Hepatocyte (in vitro differentiated cells): ENCODE measurements around the gene SYNJ1. TPM values are rescaled to one million over a fixed set of nuclear protein-coding genes. Genes with fewer than 3 reads are reported as not detected.

Experiments
- DNase-seq: peaks from one replicate; pipeline ENCODE4 v3.0.0-alpha.2; 2016; ENCODE audit warnings: low spot score
- H2AFZ ChIP-seq: fragments of 200-600 bp; sonication (generic); 2 replicates; pipeline ENCODE4 v1.6.0; 2016; ENCODE audit warnings: antibody characterized with exemption, mild to moderate bottlenecking
- H3K27ac ChIP-seq: fragments of 200-600 bp; sonication (generic); 2 replicates; pipeline ENCODE4 v1.5.1; 2016; ENCODE audit warnings: mild to moderate bottlenecking
- H3K27me3 ChIP-seq: fragments of 200-600 bp; sonication (generic); 2 replicates; pipeline ENCODE4 v1.6.1; 2016
- H3K36me3 ChIP-seq: fragments of 200-600 bp; sonication (generic); replicated peaks from 2 replicates; pipeline ENCODE4 v1.5.1; 2016; ENCODE audit warnings: low read depth; ENCODE audit not compliant: insufficient read depth
- H3K4me1 ChIP-seq: fragments of 200-600 bp; sonication (generic); 2 replicates; pipeline ENCODE4 v1.5.1; 2016; ENCODE audit warnings: mild to moderate bottlenecking, moderate library complexity; ENCODE audit not compliant: insufficient read depth
- H3K4me2 ChIP-seq: fragments of 200-600 bp; sonication (generic); 2 replicates; pipeline ENCODE4 v1.6.0; 2016
- H3K4me3 ChIP-seq: fragments of 200-600 bp; sonication (generic); 2 replicates; pipeline ENCODE4 v1.5.1; 2016; ENCODE audit warnings: mild to moderate bottlenecking
- H3K79me2 ChIP-seq: fragments of 200-600 bp; sonication (generic); 2 replicates; pipeline ENCODE4 v1.6.0; 2017; ENCODE audit warnings: mild to moderate bottlenecking
- H3K9me2 ChIP-seq: fragments of 200-600 bp; sonication (generic); replicated peaks from 2 replicates; pipeline ENCODE4 v1.6.0; 2017; ENCODE audit warnings: mild to moderate bottlenecking; ENCODE audit not compliant: insufficient read depth
- H3K9me3 ChIP-seq: fragments of 200-600 bp; sonication (generic); 2 replicates; pipeline ENCODE4 v1.5.1; 2016; ENCODE audit warnings: low read depth, mild to moderate bottlenecking
- H4K20me1 ChIP-seq: fragments of 200-600 bp; sonication (generic); 2 replicates; pipeline ENCODE4 v1.6.0; 2016; ENCODE audit warnings: mild to moderate bottlenecking; ENCODE audit not compliant: insufficient read depth, poor library complexity, severe bottlenecking
- EZH2 ChIP-seq: fragments of 200-600 bp; sonication (generic); IDR thresholded peaks from 2 replicates; pipeline ENCODE4 v1.6.1; 2016; ENCODE audit warnings: antibody characterized with exemption, mild to moderate bottlenecking, borderline replicate concordance
- EZH2phosphoT487 ChIP-seq: fragments of 200-600 bp; sonication (generic); IDR thresholded peaks from one replicate; pipeline ENCODE4 v1.6.1; 2018; ENCODE audit warnings: antibody characterized with exemption, mild to moderate bottlenecking, low read depth, moderate library complexity; ENCODE audit not compliant: unreplicated experiment, severe bottlenecking
- WGBS: methylation state at CpG from one replicate; pipeline ENCODE4 v1.1.6; 2016; ENCODE audit warnings: low lambda C conversion rate; ENCODE audit errors: missing lambda C conversion rate; 5-methylcytosine and 5-hydroxymethylcytosine counted together
- polyA plus RNA-seq: library from polyadenylated mRNA; unstranded; fragments of >200 nt; fragmentation: Nextera tagmentation; extraction: Ambion mirVana; gene quantifications from 2 replicates; pipeline ENCODE4 v1.2.1, GENCODE V29; 2016
- total RNA-seq: library from RNA; depleted of rRNA; stranded (reverse); fragments of >200 nt; gene quantifications from 2 replicates; pipeline ENCODE4 v1.2.3, GENCODE V29; 2014
- TF ChIP-seq, protein P1 (sequence below): fragments of 200-600 bp; sonication (generic); IDR thresholded peaks from 2 replicates; pipeline ENCODE4 v1.5.1; 2016; ENCODE audit warnings: antibody characterized with exemption, mild to moderate bottlenecking; ENCODE audit not compliant: poor library complexity

SYNJ1 gene
- total and polyA plus RNA-seq, 2 experiments from 2014 or later = 3.9 to 8.9 TPM

DNA sequence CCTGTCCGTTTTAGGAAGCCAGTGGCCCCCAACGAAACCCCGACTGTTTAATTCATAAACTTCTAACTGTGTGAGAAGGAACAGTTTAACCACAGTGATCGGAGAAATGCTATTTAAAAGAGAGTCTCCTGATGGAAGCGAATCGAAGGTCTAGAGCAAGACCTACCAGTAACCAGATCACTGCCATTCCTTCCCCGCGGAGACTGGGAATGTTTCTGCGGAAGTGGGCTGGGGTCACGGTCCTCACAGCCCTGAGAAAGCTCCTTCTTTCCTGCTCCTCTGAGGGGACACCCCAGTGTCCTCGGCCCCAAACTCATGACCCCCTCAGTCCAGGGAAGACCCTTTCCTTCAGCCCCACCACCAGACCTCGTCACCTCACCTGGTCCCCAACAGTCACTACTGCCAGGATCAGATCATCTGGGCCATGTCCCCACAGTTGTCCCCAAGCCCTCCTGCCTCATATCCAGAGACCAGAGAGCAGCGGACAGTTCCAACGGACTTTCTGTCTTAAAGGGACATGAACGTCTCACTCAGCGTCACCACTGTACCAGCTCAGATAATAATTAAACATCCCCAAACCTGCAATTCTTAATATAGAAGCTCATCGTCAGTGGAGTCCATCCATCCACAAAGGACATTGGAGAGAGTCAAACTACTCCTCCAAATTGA is 142.6 kb downstream of the SYNJ1 start, which contains the start of gene TCP10L:
TSS of gene TCP10L (minus strand) at position 482 of the 669 bp plus-strand sequence. CDS start 1,219 bp downstream, outside the sequence.
- H3K9me2 ChIP-seq = no peaks in the 10 kb centered on the region
- DNase-seq = no peak
- no peak within 1 kb of the TSS for H2AFZ ChIP-seq
- no peaks in the 10 kb centered on the region for H3K36me3 ChIP-seq
- H3K27me3 ChIP-seq = no peaks in the 10 kb centered on the region
- no peaks in the 10 kb centered on the region for H4K20me1 ChIP-seq
- no peaks in the 10 kb centered on the region for H3K4me1 ChIP-seq
- no peak within 1 kb of the TSS for H3K4me2 ChIP-seq
- H3K4me3 ChIP-seq = no peak within 1 kb of the TSS
- 93% methylated on average over 17 of the region's 17 CpGs for WGBS
- TF ChIP-seq, protein P1, sequence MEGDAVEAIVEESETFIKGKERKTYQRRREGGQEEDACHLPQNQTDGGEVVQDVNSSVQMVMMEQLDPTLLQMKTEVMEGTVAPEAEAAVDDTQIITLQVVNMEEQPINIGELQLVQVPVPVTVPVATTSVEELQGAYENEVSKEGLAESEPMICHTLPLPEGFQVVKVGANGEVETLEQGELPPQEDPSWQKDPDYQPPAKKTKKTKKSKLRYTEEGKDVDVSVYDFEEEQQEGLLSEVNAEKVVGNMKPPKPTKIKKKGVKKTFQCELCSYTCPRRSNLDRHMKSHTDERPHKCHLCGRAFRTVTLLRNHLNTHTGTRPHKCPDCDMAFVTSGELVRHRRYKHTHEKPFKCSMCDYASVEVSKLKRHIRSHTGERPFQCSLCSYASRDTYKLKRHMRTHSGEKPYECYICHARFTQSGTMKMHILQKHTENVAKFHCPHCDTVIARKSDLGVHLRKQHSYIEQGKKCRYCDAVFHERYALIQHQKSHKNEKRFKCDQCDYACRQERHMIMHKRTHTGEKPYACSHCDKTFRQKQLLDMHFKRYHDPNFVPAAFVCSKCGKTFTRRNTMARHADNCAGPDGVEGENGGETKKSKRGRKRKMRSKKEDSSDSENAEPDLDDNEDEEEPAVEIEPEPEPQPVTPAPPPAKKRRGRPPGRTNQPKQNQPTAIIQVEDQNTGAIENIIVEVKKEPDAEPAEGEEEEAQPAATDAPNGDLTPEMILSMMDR = no peak
- TF ChIP-seq EZH2phosphoT487 = no peak
- TF ChIP-seq EZH2 = no peak
- H3K27ac ChIP-seq = no peak within 1 kb of the TSS
- no peaks in the 10 kb centered on the region for H3K79me2 ChIP-seq
- no peaks in the 10 kb centered on the region for H3K9me3 ChIP-seq

DNA sequence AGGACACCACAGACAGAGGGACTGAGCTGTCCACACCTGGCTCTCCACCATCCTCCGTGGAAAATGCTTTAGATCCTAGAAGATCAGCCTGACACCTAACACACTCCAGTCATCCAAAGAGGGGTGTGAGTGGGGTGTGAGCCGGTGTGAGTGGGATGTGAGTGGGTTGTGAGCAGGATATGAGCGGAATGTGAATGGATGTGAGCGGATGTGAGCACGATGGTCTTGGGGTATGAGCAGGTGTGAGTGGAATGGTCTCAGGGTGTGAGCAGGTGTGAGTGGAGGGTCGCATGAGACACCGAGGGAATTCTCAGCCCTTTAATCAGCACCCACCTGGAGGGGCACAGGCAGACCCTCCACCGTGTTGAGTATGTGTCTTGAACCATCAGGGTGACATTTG is 143.3 kb downstream of the SYNJ1 start:
- Histone ChIP-seq H3K9me2 (no peaks in the 10 kb centered on the region), H3K27ac (no peak overlapping the region), H3K36me3 (no peaks in the 10 kb centered on the region), H4K20me1 (no peaks in the 10 kb centered on the region), H3K4me2 (no peak overlapping the region), H3K9me3 (no peaks in the 10 kb centered on the region), H3K27me3 (no peaks in the 10 kb centered on the region), H3K4me1 (no peaks in the 10 kb centered on the region), H2AFZ (no peak overlapping the region), H3K4me3 (no peak overlapping the region), H3K79me2 (no peaks in the 10 kb centered on the region)
- TF ChIP-seq EZH2phosphoT487 (no peak), EZH2 (no peak)
- TF ChIP-seq, protein P1 = no peak
- 93% methylated on average over 8 of the region's 8 CpGs for WGBS
- no peak for DNase-seq

DNA sequence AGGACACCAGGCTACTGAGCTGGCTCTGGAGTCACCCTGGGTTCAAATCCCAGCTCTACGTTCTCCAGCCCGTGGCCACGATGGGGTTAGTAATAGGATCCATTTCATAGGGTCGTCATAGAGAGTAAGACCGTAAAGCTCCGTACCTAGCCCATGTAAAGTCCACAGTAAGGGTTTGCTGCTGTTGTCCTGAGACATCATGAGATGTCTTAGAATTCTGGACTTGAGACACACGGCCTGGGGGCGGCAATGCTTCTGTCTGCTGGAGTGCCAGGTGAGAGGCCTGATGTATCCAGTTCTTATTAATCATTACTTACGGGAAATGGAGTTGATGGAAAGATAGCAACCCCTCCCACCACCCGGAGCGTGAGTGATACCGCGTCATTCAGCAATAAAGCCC is 146.1 kb downstream of the SYNJ1 start:
- no peaks in the 10 kb centered on the region for H3K4me1 ChIP-seq
- H3K9me2 ChIP-seq = no peaks in the 10 kb centered on the region
- no peaks in the 10 kb centered on the region for H3K79me2 ChIP-seq
- no peaks in the 10 kb centered on the region for H3K9me3 ChIP-seq
- H3K4me2 ChIP-seq = no peak overlapping the region
- no peaks in the 10 kb centered on the region for H3K36me3 ChIP-seq
- no peaks in the 10 kb centered on the region for H3K27me3 ChIP-seq
- DNase-seq = no peak
- no peak overlapping the region for H3K27ac ChIP-seq
- H2AFZ ChIP-seq = no peak overlapping the region
- WGBS = 93% methylated on average over 13 of the region's 13 CpGs
- no peak overlapping the region for H3K4me3 ChIP-seq
- H4K20me1 ChIP-seq = no peaks in the 10 kb centered on the region
- TF ChIP-seq, protein P1 = no peak
- TF ChIP-seq EZH2 = no peak
- no peak for TF ChIP-seq EZH2phosphoT487
